ENCODE results near the gene UBALD1. TPM values are rescaled to one million over a fixed set of nuclear protein-coding genes. Genes with fewer than 3 reads are reported as not detected.

UBALD1 gene
- total and polyA plus RNA-seq, 2 donors (not counting 3 experiments of a cell fraction or from before 2014, with no cell fraction given) = 24.8 to 41.6 TPM

DNA sequence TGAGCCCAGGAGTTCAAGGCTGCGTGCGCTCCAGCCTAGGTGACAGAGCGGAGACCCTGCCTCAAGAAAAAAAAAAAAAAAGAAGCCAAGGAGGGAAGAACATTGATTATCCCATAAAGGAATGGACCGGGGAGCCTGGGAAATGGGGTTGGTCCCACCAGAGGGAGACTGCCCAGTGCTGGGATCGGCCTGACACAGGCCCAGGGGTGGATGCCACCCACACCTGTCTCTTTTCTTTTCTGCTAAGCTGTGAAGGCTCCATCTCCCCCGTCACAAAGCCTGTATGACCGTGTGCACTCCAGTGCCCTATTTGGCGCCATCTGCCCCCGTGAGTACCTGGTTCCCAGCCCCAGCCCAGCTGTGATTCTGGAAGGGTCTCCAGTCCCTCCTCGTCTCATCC is 15.7 kb downstream of the UBALD1 start:
- Histone ChIP-seq H3K79me2 (ENCODE audit: control insufficient read depth, insufficient read depth, low read length) (no peaks in the 10 kb centered on the region), H3K36me3 (ENCODE audit: control insufficient read depth in 2 of 2, extremely low read depth in 1 of 2, insufficient read depth in 2 of 2, low read length in 2 of 2) (no peaks in the 10 kb centered on the region), H3K4me2 (ENCODE audit: insufficient read depth, low read length) (no peak overlapping the region), H4K20me1 (replicated peaks; ENCODE audit: control insufficient read depth, extremely low read depth, insufficient read depth, low read length) (no peaks in the 10 kb centered on the region), H2AFZ (ENCODE audit: low read depth, low read length) (no peak overlapping the region), H3K27ac (ENCODE audit: insufficient read depth, low read depth, low read length) (no peak overlapping the region), H3K4me3 (replicated peaks in 1 of 3; ENCODE audit: insufficient read depth in 1 of 3, low read depth in 1 of 3, low read length in 3 of 3) (no peak overlapping the region), H3K9me1 (replicated peaks; ENCODE audit: control insufficient read depth, extremely low read depth, insufficient read depth, low read length) (no peaks in the 10 kb centered on the region), H3K4me1 (ENCODE audit: control insufficient read depth, extremely low read depth, insufficient read depth, low read length) (no peaks in the 10 kb centered on the region), H3K9me3 (replicated peaks; ENCODE audit: control insufficient read depth, insufficient read depth, low read length) (no peaks in the 10 kb centered on the region), H3K27me3 (ENCODE audit: control insufficient read depth in 2 of 2, insufficient read depth in 2 of 2, low read length in 2 of 2) (peaks cover 2 to 3% of the 10 kb centered on the region in 2 experiments), H3K9ac (replicated peaks; ENCODE audit: extremely low read depth, insufficient read depth, low read length) (no peak overlapping the region)
- DNase-seq (ENCODE audit: low read depth, low spot score) (no peak), FAIRE-seq (no peak)
- TF ChIP-seq POLR2AphosphoS5 (IDR thresholded peaks at IDR 0.05; ENCODE audit: insufficient read depth, low read depth, low read length) = no peak
- no peak for TF ChIP-seq POLR2A (IDR thresholded peaks at IDR 0.05; ENCODE audit: low read depth, low read length)
- no peak for TF ChIP-seq FOS (IDR thresholded peaks at IDR 0.05; ENCODE audit: borderline replicate concordance, insufficient read depth, low read length)
- TF ChIP-seq GATA2 (IDR thresholded peaks at IDR 0.05; ENCODE audit: insufficient read depth, insufficient read length, low read depth, low read length) = no peak
- TF ChIP-seq JUN (IDR thresholded peaks at IDR 0.05; ENCODE audit: borderline replicate concordance, insufficient read depth, insufficient read length, low read depth) = no peak
- no peak for TF ChIP-seq MYC (IDR thresholded peaks at IDR 0.05; ENCODE audit: low read depth, low read length)
- TF ChIP-seq, protein P1, sequence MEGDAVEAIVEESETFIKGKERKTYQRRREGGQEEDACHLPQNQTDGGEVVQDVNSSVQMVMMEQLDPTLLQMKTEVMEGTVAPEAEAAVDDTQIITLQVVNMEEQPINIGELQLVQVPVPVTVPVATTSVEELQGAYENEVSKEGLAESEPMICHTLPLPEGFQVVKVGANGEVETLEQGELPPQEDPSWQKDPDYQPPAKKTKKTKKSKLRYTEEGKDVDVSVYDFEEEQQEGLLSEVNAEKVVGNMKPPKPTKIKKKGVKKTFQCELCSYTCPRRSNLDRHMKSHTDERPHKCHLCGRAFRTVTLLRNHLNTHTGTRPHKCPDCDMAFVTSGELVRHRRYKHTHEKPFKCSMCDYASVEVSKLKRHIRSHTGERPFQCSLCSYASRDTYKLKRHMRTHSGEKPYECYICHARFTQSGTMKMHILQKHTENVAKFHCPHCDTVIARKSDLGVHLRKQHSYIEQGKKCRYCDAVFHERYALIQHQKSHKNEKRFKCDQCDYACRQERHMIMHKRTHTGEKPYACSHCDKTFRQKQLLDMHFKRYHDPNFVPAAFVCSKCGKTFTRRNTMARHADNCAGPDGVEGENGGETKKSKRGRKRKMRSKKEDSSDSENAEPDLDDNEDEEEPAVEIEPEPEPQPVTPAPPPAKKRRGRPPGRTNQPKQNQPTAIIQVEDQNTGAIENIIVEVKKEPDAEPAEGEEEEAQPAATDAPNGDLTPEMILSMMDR (IDR thresholded peaks at IDR 0.05; ENCODE audit: extremely low read depth in 1 of 2, insufficient read depth in 1 of 2, low read depth in 1 of 2, low read length in 2 of 2) = no peak
- TF ChIP-seq, protein P2, sequence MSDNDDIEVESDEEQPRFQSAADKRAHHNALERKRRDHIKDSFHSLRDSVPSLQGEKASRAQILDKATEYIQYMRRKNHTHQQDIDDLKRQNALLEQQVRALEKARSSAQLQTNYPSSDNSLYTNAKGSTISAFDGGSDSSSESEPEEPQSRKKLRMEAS (IDR thresholded peaks at IDR 0.05; ENCODE audit: insufficient read depth, insufficient read length) = no peak
- CTCF ChIA-PET = interaction anchor here (0.9 to 1.5 kb wide), 3 partner anchors 15 to 51 kb away, joined by 3 to 5 read pairs (median 3); partner anchors contain the start of gene C16orf96
- dilution Hi-C loops (cut with MboI; ENCODE audit: extremely low pct_ligation_motif_present, low sequenced_read_pairs) (no loop called here), intact Hi-C loops (cut with micrococcal nuclease) (no loop called here)
- POLR2A ChIA-PET = no interaction called here
- BruUV-seq (replicated peaks) = no TSS peak
